ENCODE results near the gene LANCL1.

The LANCL1 gene, protein sequence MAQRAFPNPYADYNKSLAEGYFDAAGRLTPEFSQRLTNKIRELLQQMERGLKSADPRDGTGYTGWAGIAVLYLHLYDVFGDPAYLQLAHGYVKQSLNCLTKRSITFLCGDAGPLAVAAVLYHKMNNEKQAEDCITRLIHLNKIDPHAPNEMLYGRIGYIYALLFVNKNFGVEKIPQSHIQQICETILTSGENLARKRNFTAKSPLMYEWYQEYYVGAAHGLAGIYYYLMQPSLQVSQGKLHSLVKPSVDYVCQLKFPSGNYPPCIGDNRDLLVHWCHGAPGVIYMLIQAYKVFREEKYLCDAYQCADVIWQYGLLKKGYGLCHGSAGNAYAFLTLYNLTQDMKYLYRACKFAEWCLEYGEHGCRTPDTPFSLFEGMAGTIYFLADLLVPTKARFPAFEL

GRCh38 chr2:210476194-210477128, at the start of gene LANCL1:
LANCL1 (minus strand) TSS chr2:210476759; CDS start chr2:210476396, 363 bp downstream.
- peak; percentile 45 for DNase-seq

GRCh38 chr2:210524533-210524932, 48.0 kb upstream of the LANCL1 start:
- no peak for DNase-seq

DNA sequence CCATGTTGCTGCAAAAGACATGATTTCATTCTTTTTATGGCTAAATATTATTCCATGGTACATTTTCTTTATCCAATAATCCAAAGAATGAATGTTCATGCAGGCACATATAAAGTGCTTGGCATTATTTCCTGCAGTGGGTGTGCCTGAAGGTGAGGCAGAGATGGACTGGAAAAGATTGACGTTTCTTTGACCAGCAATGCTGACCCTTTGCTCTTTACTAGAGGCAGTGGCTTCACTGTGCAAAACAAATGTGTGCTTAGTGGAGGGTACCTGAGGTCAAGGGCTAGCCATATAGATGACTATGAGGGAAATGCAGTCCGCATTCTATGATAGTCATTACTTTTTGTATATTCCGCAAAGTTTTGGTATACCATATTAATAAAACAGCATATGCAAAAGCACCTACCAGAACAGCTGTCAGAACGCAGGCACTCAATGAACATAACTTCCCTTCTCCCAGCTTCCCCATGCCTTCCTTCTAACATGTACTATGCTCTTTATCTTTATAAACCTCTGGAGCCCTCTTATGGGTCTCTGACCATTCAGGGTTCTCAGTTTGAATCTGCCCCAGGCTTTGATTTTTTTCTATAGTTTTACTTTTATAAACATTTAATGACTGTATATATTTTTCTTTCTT, 47.2 kb upstream of the LANCL1 start:
- no peak for DNase-seq

DNA sequence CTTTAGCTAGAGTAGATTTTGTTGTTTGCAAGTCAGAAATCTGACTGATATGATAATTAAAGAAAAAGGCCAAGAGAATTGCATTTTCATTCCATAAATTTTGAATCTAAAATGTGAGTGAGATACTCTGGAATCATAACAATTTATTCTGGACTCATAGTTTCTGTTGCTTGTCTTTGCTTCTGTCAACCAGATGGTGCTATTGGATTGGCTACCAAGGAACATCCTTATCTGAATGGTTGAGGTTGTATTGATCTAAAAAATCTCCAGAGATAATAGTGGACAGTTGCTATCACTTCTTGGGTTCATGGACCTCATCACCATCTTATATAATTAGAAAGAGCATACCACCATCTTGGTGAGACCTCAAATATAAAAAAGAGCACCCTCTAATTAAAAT, 45.8 kb upstream of the LANCL1 start:
- no peak for DNase-seq

DNA sequence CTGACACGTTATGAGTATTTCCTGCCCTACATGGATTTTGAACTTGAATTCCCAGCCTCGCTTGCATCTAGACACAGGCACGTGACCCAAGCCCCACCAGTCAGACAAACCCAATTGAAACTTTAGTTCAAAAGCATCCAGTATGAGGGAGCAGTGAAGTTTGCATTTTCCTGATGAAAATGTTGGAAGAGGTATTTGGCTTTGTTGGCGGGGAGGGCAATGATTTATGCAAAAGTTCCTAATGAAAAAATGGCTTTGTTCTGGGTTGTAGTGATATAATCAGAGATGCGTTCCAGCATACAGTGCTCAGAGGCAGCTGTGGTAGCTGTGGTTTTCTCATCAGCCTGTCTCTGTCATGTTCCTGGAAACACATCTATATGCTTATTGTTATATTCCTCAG, 43.0 kb upstream of the LANCL1 start:
- DNase-seq, result no peak

GRCh38 chr2:210517264-210517663, 40.7 kb upstream of the LANCL1 start:
- DNase-seq, result no peak

- no peak for DNase-seq
These were observed 39.4 kb upstream of the LANCL1 start for GRCh38 chr2:210515911-210516310.

GRCh38 chr2:210503725-210504191, 27.2 kb upstream of the LANCL1 start:
- DNase-seq, result no peak

DNA sequence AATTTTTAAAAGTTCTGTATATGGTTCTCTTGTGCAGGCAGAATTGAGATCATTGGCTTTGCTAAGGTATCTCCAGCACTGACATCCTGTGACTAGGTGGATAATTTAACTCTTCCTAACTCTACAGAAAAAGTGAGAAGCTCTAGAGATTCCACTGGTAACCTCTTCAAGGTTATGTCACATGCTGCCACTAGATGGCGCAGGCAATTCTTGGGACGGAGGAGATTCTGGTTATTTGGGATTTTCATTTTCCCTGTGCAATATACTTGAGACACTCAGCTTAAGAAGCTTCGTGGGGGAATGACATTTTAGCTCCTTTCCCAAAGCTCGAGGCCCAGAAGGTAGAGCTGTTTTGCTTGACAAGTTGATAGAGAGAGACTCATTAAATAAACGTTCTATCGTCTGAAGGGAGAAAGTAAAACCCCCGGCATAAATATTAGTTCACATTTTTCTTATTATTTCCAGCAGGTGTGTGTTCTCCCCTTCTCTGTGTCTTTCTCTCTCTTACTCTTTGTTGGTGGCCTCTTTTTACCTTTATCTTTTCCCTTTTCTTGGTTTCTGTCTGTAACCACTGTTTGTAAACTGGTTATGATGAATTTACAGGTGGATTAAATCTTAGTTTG, 26.6 kb upstream of the LANCL1 start:
- DNase-seq, result peak; percentile 8

DNA sequence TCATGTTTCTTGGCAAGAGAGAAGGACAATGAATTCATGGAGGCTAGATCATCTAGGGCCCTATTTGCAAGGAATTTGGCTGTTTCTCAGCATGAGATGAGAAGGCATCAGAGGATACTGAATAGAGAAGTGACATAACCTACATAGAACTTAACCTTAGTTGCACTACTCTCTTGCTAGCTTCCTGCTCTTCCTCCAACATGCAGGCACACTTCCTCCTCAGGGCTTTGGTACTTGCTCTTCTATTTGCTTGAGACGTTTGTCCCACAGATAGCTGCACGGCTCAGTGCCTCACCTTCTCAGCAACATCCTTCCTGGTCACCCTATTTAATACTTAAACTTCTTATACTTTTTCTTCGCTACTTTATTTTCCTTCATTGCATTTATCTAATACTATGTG, 20.0 kb upstream of the LANCL1 start:
- DNase-seq, result no peak

GRCh38 chr2:210493528-210493927, 17.0 kb upstream of the LANCL1 start:
- DNase-seq, result no peak

- DNase-seq, result no peak
These were observed 5.1 kb upstream of the LANCL1 start for GRCh38 chr2:210481601-210482175.

DNA sequence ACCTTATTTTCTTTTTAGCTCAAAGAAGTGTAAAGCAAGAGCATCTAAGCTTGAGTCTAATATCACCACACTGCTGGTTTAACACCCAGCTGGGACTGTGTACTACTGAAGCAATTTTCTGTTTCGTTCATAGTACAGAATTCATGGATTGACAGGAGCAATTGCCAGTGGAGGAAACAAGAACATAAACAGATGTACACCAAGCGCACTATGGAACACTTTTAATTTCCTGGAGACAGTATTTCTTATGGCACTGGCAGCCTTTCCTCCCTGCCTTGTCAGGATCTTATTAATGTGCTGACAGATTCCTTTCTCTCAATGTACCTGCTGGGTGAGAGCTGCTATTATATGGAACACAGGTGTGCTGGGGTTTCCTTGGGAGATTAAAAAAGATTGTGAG, 4.2 kb upstream of the LANCL1 start:
- DNase-seq, result no peak

DNA sequence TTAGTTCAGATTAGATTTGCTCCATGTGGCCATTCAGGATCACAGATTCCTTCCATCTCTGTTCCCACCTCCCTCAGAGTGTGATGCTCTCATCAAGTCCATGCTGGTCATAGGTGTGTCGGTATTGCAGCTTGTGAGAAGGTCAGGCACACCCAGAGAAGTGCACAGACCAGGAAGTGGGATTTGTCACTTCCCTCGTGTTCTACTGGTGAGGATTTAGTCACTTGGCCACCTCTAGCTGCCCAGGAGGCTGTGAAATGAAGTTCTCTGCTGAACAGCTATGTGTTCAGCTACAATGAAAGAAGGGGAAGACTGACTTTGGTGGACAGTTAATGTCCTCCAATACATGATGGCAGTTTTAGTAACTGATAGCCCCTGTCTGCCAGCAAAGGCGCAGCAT, 3.5 kb upstream of the LANCL1 start:
- DNase-seq, result no peak

GRCh38 chr2:210478661-210479060, 2.1 kb upstream of the LANCL1 start:
- DNase-seq, result no peak

DNA sequence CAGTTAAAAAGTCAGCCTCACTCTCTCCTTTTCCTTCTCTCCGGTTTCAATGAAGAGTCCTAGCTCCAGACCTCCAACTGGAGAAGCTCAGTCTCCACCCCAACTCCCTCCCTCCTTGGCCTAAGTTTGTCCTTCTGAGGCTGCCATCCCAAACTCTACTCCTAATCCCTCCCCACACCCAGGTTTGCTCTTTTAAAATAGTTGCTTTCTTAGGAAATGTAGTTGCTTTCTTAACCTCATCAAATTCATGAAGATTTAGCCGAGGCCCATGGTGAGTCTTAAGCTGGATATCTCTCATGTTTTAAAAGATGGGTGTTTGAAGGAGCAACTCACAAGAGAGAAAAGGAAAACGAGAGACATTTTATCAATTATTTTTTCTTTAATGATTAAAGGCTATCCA, 937 bp upstream of the LANCL1 start:
- no peak for DNase-seq

DNA sequence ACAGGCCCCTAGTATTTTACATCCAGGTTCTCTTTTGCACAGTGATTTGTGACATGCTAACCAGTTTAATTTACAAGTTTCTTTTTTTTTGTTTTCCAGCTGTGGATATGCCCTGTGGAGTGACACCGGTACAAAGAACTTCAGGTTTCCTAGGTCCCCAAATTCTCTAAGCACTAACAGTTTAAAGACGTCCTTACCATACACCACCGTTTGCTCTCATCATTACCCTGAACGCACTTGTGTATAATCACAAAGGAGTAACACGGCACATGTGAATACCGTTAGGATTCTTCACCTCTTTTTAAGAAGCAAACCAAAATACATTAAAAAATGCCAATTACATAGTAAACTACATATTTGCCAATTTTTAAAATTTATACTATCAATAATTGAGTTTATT, 853 bp downstream of the LANCL1 start:
- DNase-seq, result no peak

GRCh38 chr2:210474776-210475175, 1.8 kb downstream of the LANCL1 start:
- no peak for DNase-seq

- no peak for DNase-seq
These were observed 15.2 kb downstream of the LANCL1 start for GRCh38 chr2:210461401-210461800.

GRCh38 chr2:210460322-210461227, 16.0 kb downstream of the LANCL1 start:
- DNase-seq, result no peak

DNA sequence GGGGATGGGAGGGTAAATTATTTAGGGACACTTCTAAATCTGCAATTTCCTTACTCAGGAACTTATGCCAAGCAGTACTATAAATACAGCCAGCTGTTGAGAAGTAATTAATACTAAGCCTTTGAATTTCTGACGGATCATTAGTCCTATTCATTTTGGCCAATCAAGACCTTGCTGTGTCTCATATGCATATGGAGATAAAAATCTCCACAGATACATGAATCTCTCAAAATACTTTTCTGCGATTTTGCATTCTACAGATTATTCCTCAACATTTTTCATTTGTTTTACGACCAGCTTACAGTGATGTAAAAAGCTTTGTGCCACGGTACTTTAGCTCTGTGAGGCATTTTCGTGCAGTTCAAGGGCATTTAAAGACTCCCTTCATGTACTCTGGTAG, 16.7 kb downstream of the LANCL1 start:
- no peak for DNase-seq

Measured in NCI-H2081 treated with DMSO at 0.1 percent for 48 hours (cell line).